Thoracic aorta (tissue), 2 donors: ENCODE measurements around the gene UBR1. TPM values are rescaled to one million over a fixed set of nuclear protein-coding genes. Genes with fewer than 3 reads are reported as not detected.

ENCODE experiments used
- ATAC-seq: fragments of 150-250 bp; one replicate; pipeline ENCODE4 v1.8.0; 2017; ENCODE audit warnings: low read depth; ENCODE audit not compliant: insufficient number of reproducible peaks, low FRiP score
- DNase-seq: peaks from one replicate; pipeline ENCODE4 v3.0.0-alpha.2; 2020; ENCODE audit warnings: low spot score
- H3K27ac ChIP-seq, 2 donors: fragments of 200-600 bp; sonication (generic); 1 replicate in 1 of 2; 2 replicates in 1 of 2; pipeline ENCODE4 v1.5.1; 2016; ENCODE audit warnings: mild to moderate bottlenecking in 2 of 2, moderate library complexity in 2 of 2
- H3K27me3 ChIP-seq: fragments of 200-600 bp; sonication (generic); replicated peaks from 2 replicates; pipeline ENCODE4 v1.6.0; 2016; ENCODE audit warnings: mild to moderate bottlenecking; ENCODE audit not compliant: insufficient read depth
- H3K36me3 ChIP-seq: fragments of 200-600 bp; sonication (generic); one replicate; pipeline ENCODE4 v1.5.1; 2016
- H3K4me1 ChIP-seq, 2 donors: fragments of 200-600 bp; sonication (generic); 1 replicate in 1 of 2; 2 replicates in 1 of 2; pipeline versions ENCODE4 v1.5.1 to v1.6.0; 2016; ENCODE audit warnings: low read depth in 2 of 2, mild to moderate bottlenecking in 1 of 2; ENCODE audit not compliant: control insufficient read depth in 1 of 2
- H3K4me3 ChIP-seq: fragments of 200-600 bp; sonication (generic); 2 replicates; pipeline ENCODE4 v1.5.1; 2016; ENCODE audit warnings: mild to moderate bottlenecking
- H3K9me3 ChIP-seq: fragments of 200-600 bp; sonication (generic); 2 replicates; pipeline ENCODE4 v1.5.1; 2016
- total RNA-seq, 2 donors: library from RNA; depleted of rRNA; stranded (reverse); fragments of >200 nt; gene quantifications; one replicate each; pipeline versions ENCODE4 v1.1.0 to v1.2.3, GENCODE V29; 2016
- TF ChIP-seq, protein P1 (sequence below): fragments of 200-600 bp; sonication (generic); IDR thresholded peaks from one replicate; pipeline ENCODE4 v1.5.1; 2019; ENCODE audit warnings: antibody characterized with exemption

Gene UBR1
- total RNA-seq, 2 donors from 2014 or later, result 30.6 to 70.4 TPM

DNA sequence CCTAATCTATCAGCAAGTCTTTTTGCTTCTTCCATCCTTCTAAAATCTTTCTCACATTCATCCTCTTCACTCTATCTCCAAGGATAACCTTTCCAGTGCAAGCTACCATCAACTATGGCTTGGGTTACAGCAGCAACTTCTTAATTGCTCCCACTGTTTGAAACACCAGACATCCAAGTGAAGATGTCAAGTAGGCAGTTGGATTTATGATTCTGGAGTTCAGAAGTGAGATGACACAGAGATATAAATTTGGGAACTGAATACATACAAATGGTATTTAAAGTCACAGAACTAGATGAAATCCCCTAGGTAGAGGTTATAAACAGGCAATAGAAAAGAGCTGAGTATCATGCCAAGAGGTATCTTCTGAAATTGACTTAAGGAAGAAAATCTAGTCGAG lies 3.7 kb downstream of the UBR1 start:
- ATAC-seq, result no peak

GRCh38 chr15:43100971-43101370 lies 4.9 kb downstream of the UBR1 start:
- DNase-seq (no peak), ATAC-seq (no peak)
- H3K4me3 ChIP-seq, result no peak overlapping the region
- no peaks in the 10 kb centered on the region for H3K27me3 ChIP-seq
- no peaks in the 10 kb centered on the region for H3K9me3 ChIP-seq
- peaks cover 19 to 21% of the 10 kb centered on the region in 2 donors for H3K4me1 ChIP-seq
- H3K36me3 ChIP-seq, result peaks cover 14% of the 10 kb centered on the region
- TF ChIP-seq, protein P1, sequence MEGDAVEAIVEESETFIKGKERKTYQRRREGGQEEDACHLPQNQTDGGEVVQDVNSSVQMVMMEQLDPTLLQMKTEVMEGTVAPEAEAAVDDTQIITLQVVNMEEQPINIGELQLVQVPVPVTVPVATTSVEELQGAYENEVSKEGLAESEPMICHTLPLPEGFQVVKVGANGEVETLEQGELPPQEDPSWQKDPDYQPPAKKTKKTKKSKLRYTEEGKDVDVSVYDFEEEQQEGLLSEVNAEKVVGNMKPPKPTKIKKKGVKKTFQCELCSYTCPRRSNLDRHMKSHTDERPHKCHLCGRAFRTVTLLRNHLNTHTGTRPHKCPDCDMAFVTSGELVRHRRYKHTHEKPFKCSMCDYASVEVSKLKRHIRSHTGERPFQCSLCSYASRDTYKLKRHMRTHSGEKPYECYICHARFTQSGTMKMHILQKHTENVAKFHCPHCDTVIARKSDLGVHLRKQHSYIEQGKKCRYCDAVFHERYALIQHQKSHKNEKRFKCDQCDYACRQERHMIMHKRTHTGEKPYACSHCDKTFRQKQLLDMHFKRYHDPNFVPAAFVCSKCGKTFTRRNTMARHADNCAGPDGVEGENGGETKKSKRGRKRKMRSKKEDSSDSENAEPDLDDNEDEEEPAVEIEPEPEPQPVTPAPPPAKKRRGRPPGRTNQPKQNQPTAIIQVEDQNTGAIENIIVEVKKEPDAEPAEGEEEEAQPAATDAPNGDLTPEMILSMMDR, result no peak
- no peak overlapping the region for H3K27ac ChIP-seq

More for the DNA sequence above, 3.7 kb downstream of the UBR1 start:
- no peaks in the 10 kb centered on the region for H3K9me3 ChIP-seq
- TF ChIP-seq, protein P1, result no peak
- DNase-seq, result no peak
- H3K36me3 ChIP-seq, result peaks cover 14% of the 10 kb centered on the region
- H3K4me3 ChIP-seq, result no peak overlapping the region
- H3K27ac ChIP-seq, result no peak overlapping the region
- H3K27me3 ChIP-seq, result no peaks in the 10 kb centered on the region
- H3K4me1 ChIP-seq, result peaks cover 21 to 25% of the 10 kb centered on the region in 2 donors

DNA sequence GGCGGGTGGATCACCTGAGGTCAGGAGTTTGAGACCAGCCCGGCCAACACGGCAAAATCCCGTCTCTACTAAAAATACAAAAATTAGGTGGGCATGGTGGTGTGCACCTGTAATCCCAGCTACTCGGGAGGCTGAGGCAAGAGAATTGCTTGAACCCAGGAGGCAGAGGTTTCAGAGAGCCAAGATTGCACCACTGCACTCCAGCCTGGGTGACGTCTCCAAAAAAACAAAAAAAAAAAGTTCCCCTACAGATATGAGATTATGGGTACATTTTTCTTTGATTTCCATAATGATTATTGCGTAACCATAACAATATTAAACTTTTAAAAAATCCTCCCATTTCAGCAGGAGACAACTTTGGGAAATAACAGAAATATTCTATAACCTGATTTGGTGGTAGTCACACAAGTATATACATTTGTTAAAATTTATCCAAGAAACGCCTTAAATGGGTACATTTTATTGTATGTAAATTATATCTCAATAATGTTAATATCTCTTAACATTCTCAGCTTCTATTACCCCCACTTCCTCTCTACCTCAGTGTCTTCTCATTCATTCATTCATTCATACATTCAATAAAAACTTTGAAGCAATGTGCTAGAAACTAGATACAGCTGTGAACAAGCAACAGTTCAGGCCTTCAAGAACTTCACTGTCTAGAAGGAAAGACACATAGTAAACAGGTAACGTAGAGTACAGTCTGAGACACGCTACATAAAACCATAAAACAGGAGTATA lies 6.6 kb downstream of the UBR1 start:
- no peak overlapping the region for H3K4me3 ChIP-seq
- DNase-seq (no peak), ATAC-seq (no peak)
- peaks cover 9 to 16% of the 10 kb centered on the region in 2 donors for H3K4me1 ChIP-seq
- H3K36me3 ChIP-seq, result peaks cover 14% of the 10 kb centered on the region
- no peaks in the 10 kb centered on the region for H3K27me3 ChIP-seq
- TF ChIP-seq, protein P1, result no peak
- no peak overlapping the region for H3K27ac ChIP-seq
- H3K9me3 ChIP-seq, result no peaks in the 10 kb centered on the region

DNA sequence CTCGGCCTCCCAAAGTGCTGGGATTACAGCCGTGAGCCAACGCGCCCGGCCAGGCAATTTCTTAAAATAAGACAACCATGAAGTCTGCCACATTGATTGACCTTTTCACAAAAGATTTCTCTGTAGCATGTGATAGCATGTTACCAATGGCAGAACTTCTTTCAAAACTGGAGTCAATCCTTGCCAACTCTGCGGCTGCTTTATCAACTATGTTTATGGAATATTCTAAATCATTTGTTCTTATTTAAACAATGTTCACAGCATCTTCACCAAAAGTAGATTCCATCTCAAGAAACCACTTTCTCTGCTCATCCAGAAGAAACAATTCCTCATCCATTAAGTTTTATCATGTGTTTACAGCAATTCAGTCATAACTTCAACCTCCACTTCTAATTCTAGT lies 9.4 kb downstream of the UBR1 start:
- Histone ChIP-seq H3K9me3 (no peaks in the 10 kb centered on the region), H3K4me1 (peaks cover 0 to 12% of the 10 kb centered on the region in 2 donors), H3K4me3 (no peak overlapping the region), H3K27ac (no peak overlapping the region), H3K36me3 (peaks cover 14% of the 10 kb centered on the region), H3K27me3 (no peaks in the 10 kb centered on the region)
- ATAC-seq (no peak), DNase-seq (no peak)
- TF ChIP-seq, protein P1, result no peak

DNA sequence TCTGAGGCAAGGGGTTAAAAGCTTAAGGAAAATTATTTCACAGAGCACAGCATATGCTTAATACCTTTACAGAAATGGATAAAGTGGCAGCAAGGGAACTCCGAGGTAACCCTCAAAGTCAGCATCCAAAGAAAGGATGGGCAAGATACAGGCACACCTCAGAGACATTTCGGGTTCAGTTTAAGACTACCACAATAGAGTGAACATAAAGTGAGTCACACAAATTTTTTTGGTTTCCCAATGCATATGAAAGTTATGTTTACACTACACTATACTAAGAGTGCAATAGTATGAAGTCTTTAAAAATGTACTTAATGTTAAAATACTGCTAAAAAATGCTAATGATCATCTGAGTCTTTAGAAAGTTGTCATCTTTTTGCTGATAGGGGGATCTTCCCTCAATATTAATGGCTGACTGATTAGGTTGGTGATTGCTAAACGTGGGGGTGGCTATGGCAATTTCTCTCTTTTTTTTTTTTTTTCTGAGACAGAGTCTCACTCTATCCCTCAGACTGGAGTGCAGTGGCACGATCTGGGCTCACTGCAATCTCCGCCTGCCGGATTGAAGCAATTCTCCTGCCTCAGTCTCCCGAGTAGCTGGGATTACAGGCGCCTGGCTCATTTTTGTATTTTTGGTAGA lies 10.0 kb downstream of the UBR1 start:
- H3K4me1 ChIP-seq, result peaks cover 0 to 12% of the 10 kb centered on the region in 2 donors
- DNase-seq (no peak), ATAC-seq (no peak)

More for the DNA sequence above, 10.0 kb downstream of the UBR1 start:
- peaks cover 14% of the 10 kb centered on the region for H3K36me3 ChIP-seq
- H3K4me3 ChIP-seq, result no peak overlapping the region
- H3K27ac ChIP-seq, result no peak overlapping the region
- H3K9me3 ChIP-seq, result no peaks in the 10 kb centered on the region
- TF ChIP-seq, protein P1, result no peak
- H3K27me3 ChIP-seq, result no peaks in the 10 kb centered on the region
